Pancreas (tissue), 10 donors: ENCODE measurements around the gene MCCC1. TPM values are rescaled to one million over a fixed set of nuclear protein-coding genes. Genes with fewer than 3 reads are reported as not detected.

Experiments used
- ATAC-seq, 4 donors: fragments of 200-7000 bp; cut with Tn5 transposase; one replicate each; pipeline versions ENCODE4 v1.8.0 to v1.9.1; 2020; ENCODE audit warnings: mild to moderate bottlenecking in 4 of 4, moderate library complexity in 4 of 4
- DNase-seq, 6 donors: peaks; one replicate each; pipeline ENCODE4 v3.0.0-alpha.2; 2020
- FAIRE-seq: peaks from 2 replicates; lab custom pipeline; 2012; peaks lifted over from hg19 to GRCh38; lab: Jason Lieb, UNC
- H3K27ac ChIP-seq, 4 donors: fragments of 200-600 bp; sonication (generic); 1 replicate in 3 of 4; 2 replicates in 1 of 4; pipeline versions ENCODE4 v1.5.0 to v1.8.0; 2020
- H3K27me3 ChIP-seq, 4 donors: fragments of 200-600 bp; one replicate each; pipeline ENCODE4 v1.8.0; 2021
- H3K36me3 ChIP-seq, 3 donors: fragments of 200-600 bp; sonication (generic) in 1 of 3; one replicate each; pipeline versions ENCODE4 v1.5.0 to v1.8.0; 2020 to 2021
- H3K4me1 ChIP-seq, 3 donors: fragments of 200-600 bp; one replicate each; pipeline ENCODE4 v1.8.0; 2021
- H3K4me3 ChIP-seq, 4 donors: fragments of 200-600 bp; sonication (generic) in 2 of 4; one replicate each; pipeline versions ENCODE4 v1.5.0 to v1.8.0; 2020 to 2021
- H3K9me3 ChIP-seq, 4 donors: fragments of 200-600 bp; one replicate each; pipeline ENCODE4 v1.8.0; 2021
- CTCF ChIP-seq, 4 donors: fragments of 200-600 bp; sonication (generic) in 3 of 4; IDR thresholded peaks; one replicate each; pipeline versions ENCODE4 v1.5.0 to v1.8.0; 2021; ENCODE audit warnings: antibody characterized with exemption in 4 of 4
- WGBS, 2 donors: extraction: QIAGEN DNeasy Blood & Tissue Kit; methylation state at CpG; one replicate each; pipeline ENCODE4 v1.1.7; 2013; 5-methylcytosine and 5-hydroxymethylcytosine counted together
- intact Hi-C, 3 donors: fragments of 100-400 bp; cut with DNase I; formaldehyde crosslinking; loops; one replicate each; pipeline versions ENCODE4 v1.11.1 to v1.14.2; 2022
- polyA plus RNA-seq, 2 donors: library from polyadenylated mRNA; stranded (reverse); fragments of 200-250 nt; gene quantifications; one replicate each; pipeline ENCODE4 v1.2.3, GENCODE V29; 2013
- total RNA-seq, 6 donors: library from RNA; stranded (reverse); fragmentation: NEBNext Ultra II Directional in 4 of 6; extraction: Animal tissue kit (Norgen Biotek cat#: 25700) in 4 of 6; gene quantifications; one replicate each; pipeline versions ENCODE4 v1.2.1 to v1.2.4, GENCODE V29; 2021 to 2023
- donor health status: healthy with polysubstance abuse.
- donor health status: DM: no; HTN: no; CAD: no; lungs with moderate emphysema.
- donor health status: DM: no; HTN: no; CAD: no.
- donor health status: control.
- donor health status: control.
- donor health status: Bipolar disorder and iron deficiency.
- donor health status: DM: yes; HTN: yes; CAD: no.
- donor health status: DM: no; HTN: no; CAD: no.
- donor health status: DM: no; HTN: no; CAD: no.
- donor health status: DM: yes; HTN: yes; CAD: no.

The MCCC1 gene
- total and polyA plus RNA-seq, 8 donors, result 25.3 to 81.9 (median 40.8) TPM

GRCh38 chr3:183132409-183132808, 33.1 kb upstream of the MCCC1 start:
- no peak for DNase-seq
- FAIRE-seq, result no peak
- Histone ChIP-seq H3K9me3 (no peaks in the 10 kb centered on the region), H3K4me3 (no peak overlapping the region), H3K4me1 (no peaks in the 10 kb centered on the region), H3K27me3 (no peaks in the 10 kb centered on the region), H3K27ac (no peak overlapping the region), H3K36me3 (no peaks in the 10 kb centered on the region)
- intact Hi-C loops, result no loop called here
- 58 to 59% methylated on average over 6 of the region's 6 CpGs for WGBS, 2 donors
- TF ChIP-seq CTCF (IDR thresholded peaks at IDR 0.05), result no peak
- ATAC-seq, result no peak

GRCh38 chr3:183131735-183132134, 32.4 kb upstream of the MCCC1 start:
- no peak overlapping the region for H3K27ac ChIP-seq
- H3K27me3 ChIP-seq, result no peaks in the 10 kb centered on the region
- ATAC-seq (no peak), FAIRE-seq (no peak), DNase-seq (no peak)
- H3K36me3 ChIP-seq, result no peaks in the 10 kb centered on the region
- no peak overlapping the region for H3K4me3 ChIP-seq
- TF ChIP-seq CTCF (IDR thresholded peaks at IDR 0.05), result no peak
- intact Hi-C loops, result no loop called here
- H3K4me1 ChIP-seq, result no peaks in the 10 kb centered on the region
- H3K9me3 ChIP-seq, result no peaks in the 10 kb centered on the region
- 60 to 66% methylated on average over 4 of the region's 4 CpGs for WGBS, 2 donors

- DNase-seq (no peak), ATAC-seq (no peak), FAIRE-seq (no peak)
- Histone ChIP-seq H3K27ac (no peak overlapping the region), H3K4me3 (no peak overlapping the region), H3K27me3 (no peaks in the 10 kb centered on the region), H3K9me3 (no peaks in the 10 kb centered on the region), H3K4me1 (no peaks in the 10 kb centered on the region), H3K36me3 (no peaks in the 10 kb centered on the region)
- intact Hi-C loops, result no loop called here
- no peak for TF ChIP-seq CTCF (IDR thresholded peaks at IDR 0.05)
- WGBS, 2 donors, result 82 to 83% methylated on average over 4 of the region's 4 CpGs
Observed at GRCh38 chr3:183131186-183131725, 32.0 kb upstream of the MCCC1 start.

GRCh38 chr3:183129243-183129642, 29.9 kb upstream of the MCCC1 start:
- H3K36me3 ChIP-seq, result no peaks in the 10 kb centered on the region
- H3K27ac ChIP-seq, result no peak overlapping the region
- no peaks in the 10 kb centered on the region for H3K27me3 ChIP-seq
- 97% methylated on average over 1 of the region's 1 CpG for WGBS, 2 donors
- H3K4me1 ChIP-seq, result no peaks in the 10 kb centered on the region
- DNase-seq (no peak), ATAC-seq (no peak), FAIRE-seq (no peak)
- intact Hi-C loops, result loop anchor here in 1 of 3 donors (10.0 kb wide), 1 partner anchor 256 kb away; no protein-coding TSS in a partner anchor
- TF ChIP-seq CTCF (IDR thresholded peaks at IDR 0.05), result no peak
- H3K4me3 ChIP-seq, result no peak overlapping the region
- no peaks in the 10 kb centered on the region for H3K9me3 ChIP-seq

- DNase-seq (no peak), ATAC-seq (no peak), FAIRE-seq (no peak)
- 93 to 97% methylated on average over 3 of the region's 3 CpGs for whole genome bisulfite sequencing, 2 donors
- Histone ChIP-seq H3K27me3 (no peaks in the 10 kb centered on the region), H3K36me3 (no peaks in the 10 kb centered on the region), H3K4me1 (no peaks in the 10 kb centered on the region), H3K27ac (no peak overlapping the region), H3K9me3 (no peaks in the 10 kb centered on the region), H3K4me3 (no peak overlapping the region)
- intact Hi-C loops, result loop anchor here in 1 of 3 donors (10.0 kb wide), 1 partner anchor 256 kb away; no protein-coding TSS in a partner anchor
- no peak for TF ChIP-seq CTCF (IDR thresholded peaks at IDR 0.05)
Observed at GRCh38 chr3:183128709-183129108, 29.4 kb upstream of the MCCC1 start.
